GM21576 (cell line): ENCODE data around the gene ZNF487.
"Not testable (repeated sequence)": the region's sequence is repeated elsewhere in the genome, so short reads cannot be mapped to it uniquely, and the experiment has no call there.

Experiments
- ATAC-seq: cut with Tn5 transposase; IDR thresholded peaks from one replicate; pipeline ENCODE4 v1.9.1; 2021; ENCODE audit warnings: mild to moderate bottlenecking, moderate library complexity; ENCODE audit not compliant: unreplicated experiment

Gene ZNF487

GRCh38 chr10:43403911-43404703 is 32.8 kb upstream of the ZNF487 start:
- no peak for ATAC-seq

GRCh38 chr10:43404704-43405084 is 32.2 kb upstream of the ZNF487 start:
- no peak for ATAC-seq

- peak; percentile 23 for ATAC-seq
Observed at GRCh38 chr10:43407148-43407575, 29.7 kb upstream of the ZNF487 start.

- peak; percentile 44 for ATAC-seq
Observed at GRCh38 chr10:43407576-43408330, 29.2 kb upstream of the ZNF487 start.

GRCh38 chr10:43408331-43408709 is 28.6 kb upstream of the ZNF487 start:
- ATAC-seq: peak; percentile 0

- peak; percentile 66 for ATAC-seq
Observed at GRCh38 chr10:43408710-43409384, 28.1 kb upstream of the ZNF487 start, which contains the start of gene HNRNPF. TSS of gene HNRNPF (minus strand) at chr10:43409186. CDS start at chr10:43387884, 21,302 bp downstream.

GRCh38 chr10:43409385-43410109 is 27.4 kb upstream of the ZNF487 start:
- no peak for ATAC-seq

- ATAC-seq: no peak
Observed at GRCh38 chr10:43410345-43410744, 26.6 kb upstream of the ZNF487 start.

- ATAC-seq: no peak
Observed at GRCh38 chr10:43411536-43411935, 25.4 kb upstream of the ZNF487 start.

GRCh38 chr10:43415544-43415943 is 21.4 kb upstream of the ZNF487 start:
- no peak for ATAC-seq

GRCh38 chr10:43417950-43418768 is 18.8 kb upstream of the ZNF487 start:
- ATAC-seq: peak; percentile 29

GRCh38 chr10:43419997-43420368 is 16.9 kb upstream of the ZNF487 start:
- ATAC-seq: no peak

- peak; percentile 76 for ATAC-seq
Observed at GRCh38 chr10:43420369-43421200, 16.3 kb upstream of the ZNF487 start.

GRCh38 chr10:43421201-43421507 is 15.8 kb upstream of the ZNF487 start:
- ATAC-seq: peak; percentile 8

- no peak for ATAC-seq
Observed at GRCh38 chr10:43421519-43421918, 15.4 kb upstream of the ZNF487 start.

- not testable (repeated sequence) for ATAC-seq
Observed at GRCh38 chr10:43421944-43422343, 15.0 kb upstream of the ZNF487 start.

GRCh38 chr10:43424416-43424815 is 12.5 kb upstream of the ZNF487 start:
- ATAC-seq: no peak

- ATAC-seq: not testable (repeated sequence)
Observed at GRCh38 chr10:43426476-43426875, 10.4 kb upstream of the ZNF487 start.

GRCh38 chr10:43427166-43427825 is 9.6 kb upstream of the ZNF487 start:
- ATAC-seq: peak; percentile 68
